GM10266 (cell line): ENCODE results near the gene UXT.
"Not testable (repeated sequence)": the region's sequence is repeated elsewhere in the genome, so short reads cannot be mapped to it uniquely, and the experiment has no call there.

Source experiments
- DNase-seq: peaks from one replicate; pipeline ENCODE4 v3.0.0; 2012; ENCODE audit errors: extremely low spot score
- CTCF ChIP-seq: IDR thresholded peaks from 2 replicates; pipeline ENCODE4 v1.5.1; 2012; ENCODE audit warnings: mild to moderate bottlenecking, low read depth; ENCODE audit not compliant: control insufficient read depth, insufficient read depth; ENCODE audit errors: missing control alignments

The UXT gene

GRCh38 chrX:47611926-47612325, 47.1 kb downstream of the UXT start:
- TF ChIP-seq CTCF, result no peak
- no peak for DNase-seq

- no peak for TF ChIP-seq CTCF
- no peak for DNase-seq
Observed at GRCh38 chrX:47611489-47611888, 47.5 kb downstream of the UXT start.

GRCh38 chrX:47610511-47610910, 48.5 kb downstream of the UXT start:
- TF ChIP-seq CTCF, result no peak

GRCh38 chrX:47608130-47608810, 50.7 kb downstream of the UXT start:
- no peak for TF ChIP-seq CTCF
- DNase-seq, result no peak

More at GRCh38 chrX:47610511-47610910, 48.5 kb downstream of the UXT start:
- no peak for DNase-seq

GRCh38 chrX:47607091-47607490, 51.9 kb downstream of the UXT start:
- TF ChIP-seq CTCF, result no peak
- DNase-seq, result no peak

- TF ChIP-seq CTCF, result no peak
- DNase-seq, result no peak
Observed at GRCh38 chrX:47605024-47605423, 54.0 kb downstream of the UXT start.

GRCh38 chrX:47603125-47603524, 55.9 kb downstream of the UXT start:
- DNase-seq, result not testable (repeated sequence)
